Measurements from ENCODE around the gene MROH2B.

Gene MROH2B

DNA sequence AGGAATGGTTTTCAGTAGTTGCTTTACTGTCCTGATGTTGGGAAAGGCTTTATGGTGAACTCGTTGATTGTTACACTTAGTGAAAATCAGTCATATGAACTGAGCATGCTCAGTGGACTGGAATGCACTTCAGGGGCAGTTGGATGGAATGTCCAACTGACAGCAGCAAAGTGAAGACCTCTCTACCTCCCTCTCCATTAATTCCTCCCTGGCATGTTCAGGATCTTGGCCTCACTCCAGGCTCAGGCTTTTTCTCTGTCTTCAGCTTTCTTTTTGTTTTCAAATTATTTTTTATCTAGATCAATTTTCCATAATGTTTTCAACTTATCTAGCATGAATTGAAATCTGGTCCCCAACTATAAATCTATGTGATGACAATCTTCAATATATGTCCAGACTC lies at the start of gene MROH2B:
Gene MROH2B, minus strand, starts transcription at position 101 of the 400 bp plus-strand sequence. CDS start 490 bp downstream, outside the sequence.
- H3K4me3 Mint-ChIP-seq: no peak within 1 kb of the TSS
- no peaks in the 10 kb centered on the region for H3K36me3 Mint-ChIP-seq
- H3K4me1 Mint-ChIP-seq: no peaks in the 10 kb centered on the region

GRCh38 chr5:41120600-41120999 lies 49.5 kb upstream of the MROH2B start:
- Mint-ChIP-seq H3K4me3 (no peak overlapping the region), H3K9me3 (no peaks in the 10 kb centered on the region), H3K36me3 (no peaks in the 10 kb centered on the region), H3K4me1 (no peaks in the 10 kb centered on the region), H3K27me3 (no peaks in the 10 kb centered on the region), H3K27ac (no peak overlapping the region)
- no peak for DNase-seq (ENCODE audit: low spot score in 2 of 2)
- ATAC-seq (ENCODE audit: low read depth): no peak

More for the DNA sequence above, at the start of gene MROH2B:
- DNase-seq (ENCODE audit: low spot score in 2 of 2) (no peak), ATAC-seq (ENCODE audit: low read depth) (no peak)
- Mint-ChIP-seq H3K9me3 (peaks cover 3% of the 10 kb centered on the region), H3K27me3 (no peaks in the 10 kb centered on the region), H3K27ac (no peak within 1 kb of the TSS)

DNA sequence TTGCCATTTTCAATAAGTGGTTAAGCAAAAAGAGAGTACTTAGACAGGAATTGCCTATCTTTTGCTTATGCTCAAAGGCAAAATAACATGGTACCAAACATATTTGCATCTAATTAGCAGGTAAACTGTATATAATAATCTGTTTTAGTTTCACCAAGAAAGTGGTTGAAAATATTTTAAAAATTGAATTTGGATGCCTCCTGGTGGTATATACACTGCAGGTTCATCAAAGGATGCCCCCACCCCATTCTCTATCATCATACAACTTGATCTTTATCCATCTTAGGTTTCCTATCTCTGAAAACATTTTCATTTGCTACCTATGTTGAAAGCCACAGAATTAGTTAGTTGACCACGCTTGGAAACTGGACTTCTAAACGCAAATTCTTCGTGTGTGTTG lies 47.0 kb upstream of the MROH2B start:
- H3K4me3 Mint-ChIP-seq: no peak overlapping the region
- no peaks in the 10 kb centered on the region for H3K4me1 Mint-ChIP-seq
- ATAC-seq (ENCODE audit: low read depth) (no peak), DNase-seq (ENCODE audit: low spot score in 2 of 2) (no peak)
- H3K36me3 Mint-ChIP-seq: no peaks in the 10 kb centered on the region
- no peaks in the 10 kb centered on the region for H3K9me3 Mint-ChIP-seq
- no peaks in the 10 kb centered on the region for H3K27me3 Mint-ChIP-seq
- H3K27ac Mint-ChIP-seq: no peak overlapping the region

GRCh38 chr5:41115281-41115680 lies 44.1 kb upstream of the MROH2B start:
- Mint-ChIP-seq H3K4me1 (no peaks in the 10 kb centered on the region), H3K27me3 (no peaks in the 10 kb centered on the region), H3K27ac (no peak overlapping the region), H3K9me3 (peaks cover 3% of the 10 kb centered on the region), H3K4me3 (no peak overlapping the region), H3K36me3 (no peaks in the 10 kb centered on the region)
- DNase-seq (ENCODE audit: low spot score in 2 of 2) (no peak), ATAC-seq (ENCODE audit: low read depth) (no peak)

DNA sequence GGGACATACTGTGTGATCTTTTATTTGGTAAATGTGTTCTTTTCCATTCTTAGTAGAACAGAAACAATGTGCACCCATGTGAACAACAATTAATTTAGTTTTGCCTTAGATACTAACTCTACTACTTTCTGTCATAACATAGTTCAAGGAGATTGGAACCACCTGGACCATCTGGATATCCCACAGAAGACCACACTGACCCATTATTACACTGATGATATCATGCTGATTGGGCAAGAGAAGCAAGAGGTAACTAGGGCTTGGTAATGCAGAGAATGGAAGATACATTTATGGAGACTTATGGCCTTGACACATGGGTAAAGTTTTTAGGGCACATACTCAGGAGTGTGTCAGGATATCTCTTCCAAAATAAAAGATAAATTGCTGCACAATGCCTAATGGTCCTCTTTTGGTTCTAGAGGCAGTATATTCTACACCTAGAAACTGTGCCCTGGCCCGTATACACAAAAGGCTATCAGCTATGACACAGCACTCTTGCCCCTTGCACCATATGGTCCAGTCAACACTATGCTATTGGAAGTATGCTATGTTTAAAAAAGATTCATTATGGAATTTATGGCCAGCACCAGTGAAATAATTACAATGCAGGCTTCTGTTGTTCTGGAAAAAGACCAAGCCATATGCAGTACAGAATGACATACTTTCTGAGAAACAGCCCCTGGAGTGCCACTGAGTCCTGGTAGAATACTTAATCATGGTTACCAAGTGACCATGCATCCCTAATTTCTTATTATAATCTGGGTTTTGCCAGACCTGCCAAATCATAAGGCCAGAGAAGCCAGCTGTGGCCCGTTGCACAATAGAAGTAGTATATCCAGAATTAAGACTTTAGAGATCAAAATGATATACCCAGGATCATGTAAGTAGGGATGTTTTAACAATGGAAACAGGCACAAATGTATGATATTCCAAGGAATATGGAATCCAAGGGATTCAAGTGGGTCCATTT lies 41.6 kb upstream of the MROH2B start:
- Mint-ChIP-seq H3K4me1 (no peaks in the 10 kb centered on the region), H3K27me3 (no peaks in the 10 kb centered on the region), H3K4me3 (no peak overlapping the region), H3K27ac (no peak overlapping the region), H3K9me3 (peaks cover 3% of the 10 kb centered on the region), H3K36me3 (no peaks in the 10 kb centered on the region)
- DNase-seq (ENCODE audit: low spot score in 2 of 2) (no peak), ATAC-seq (ENCODE audit: low read depth) (no peak)

DNA sequence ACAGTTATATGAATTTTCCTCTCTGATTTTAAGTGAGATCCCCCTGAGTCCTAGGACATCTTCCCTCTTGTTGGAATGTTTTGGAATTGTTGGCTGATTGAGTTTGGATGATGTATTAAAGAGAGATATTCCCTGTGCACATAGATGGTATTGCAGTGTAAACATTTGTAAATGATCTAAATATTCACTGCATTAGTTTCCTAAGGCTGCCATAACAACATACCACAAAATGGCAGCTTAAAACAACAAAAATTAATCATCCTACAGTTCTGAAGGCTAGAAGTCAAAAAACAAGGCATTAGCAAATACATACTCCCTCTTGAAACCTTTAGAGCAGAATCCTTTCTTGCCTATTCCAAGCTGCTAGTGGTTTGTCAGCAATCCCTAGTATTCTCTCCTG lies 38.0 kb upstream of the MROH2B start:
- H3K36me3 Mint-ChIP-seq: no peaks in the 10 kb centered on the region
- no peak for DNase-seq (ENCODE audit: low spot score in 2 of 2)
- ATAC-seq (ENCODE audit: low read depth): no peak
- no peak overlapping the region for H3K27ac Mint-ChIP-seq
- H3K9me3 Mint-ChIP-seq: peaks cover 3% of the 10 kb centered on the region
- no peaks in the 10 kb centered on the region for H3K27me3 Mint-ChIP-seq
- no peak overlapping the region for H3K4me3 Mint-ChIP-seq
- H3K4me1 Mint-ChIP-seq: no peaks in the 10 kb centered on the region

- Mint-ChIP-seq H3K4me3 (no peak overlapping the region), H3K27ac (no peak overlapping the region), H3K27me3 (no peaks in the 10 kb centered on the region), H3K36me3 (no peaks in the 10 kb centered on the region), H3K9me3 (no peaks in the 10 kb centered on the region), H3K4me1 (no peaks in the 10 kb centered on the region)
- no peak for ATAC-seq (ENCODE audit: low read depth)
- no peak for DNase-seq (ENCODE audit: low spot score in 2 of 2)
Measured at GRCh38 chr5:41102341-41102740, 31.2 kb upstream of the MROH2B start.

GRCh38 chr5:41097642-41098041 lies 26.5 kb upstream of the MROH2B start:
- Mint-ChIP-seq H3K27me3 (no peaks in the 10 kb centered on the region), H3K4me1 (no peaks in the 10 kb centered on the region), H3K36me3 (no peaks in the 10 kb centered on the region), H3K27ac (no peak overlapping the region), H3K4me3 (no peak overlapping the region), H3K9me3 (no peaks in the 10 kb centered on the region)
- ATAC-seq (ENCODE audit: low read depth) (no peak), DNase-seq (ENCODE audit: low spot score in 2 of 2) (no peak)

- Mint-ChIP-seq H3K4me1 (no peaks in the 10 kb centered on the region), H3K36me3 (no peaks in the 10 kb centered on the region), H3K4me3 (no peak overlapping the region), H3K27ac (no peak overlapping the region), H3K27me3 (no peaks in the 10 kb centered on the region), H3K9me3 (peaks cover 5% of the 10 kb centered on the region)
- DNase-seq (ENCODE audit: low spot score in 2 of 2) (no peak), ATAC-seq (ENCODE audit: low read depth) (no peak)
Measured at GRCh38 chr5:41095324-41096101, 24.4 kb upstream of the MROH2B start.

- Mint-ChIP-seq H3K4me3 (no peak overlapping the region), H3K36me3 (no peaks in the 10 kb centered on the region), H3K4me1 (no peaks in the 10 kb centered on the region), H3K27ac (no peak overlapping the region), H3K27me3 (no peaks in the 10 kb centered on the region), H3K9me3 (peaks cover 5% of the 10 kb centered on the region)
- ATAC-seq (ENCODE audit: low read depth) (no peak), DNase-seq (ENCODE audit: low spot score in 2 of 2) (no peak)
Measured at GRCh38 chr5:41094871-41095270, 23.7 kb upstream of the MROH2B start.

DNA sequence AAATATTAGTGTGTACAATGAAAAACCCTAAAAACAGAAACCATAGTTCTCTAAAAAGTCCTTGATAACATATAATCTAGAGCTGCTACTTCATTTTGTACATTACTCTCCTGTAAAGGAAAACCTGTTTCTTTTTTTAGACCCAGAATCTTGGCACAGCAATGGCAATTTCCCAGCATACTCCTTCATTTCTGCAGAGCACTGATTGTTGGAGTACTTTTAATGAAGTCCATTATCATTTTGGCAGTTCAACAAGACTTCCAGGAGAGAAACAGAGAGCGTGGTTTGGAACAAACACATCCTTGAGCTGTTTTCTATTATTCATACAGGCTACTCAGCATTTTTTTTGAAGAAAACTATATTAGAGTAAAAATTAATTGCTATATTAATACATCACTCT lies 22.7 kb upstream of the MROH2B start:
- DNase-seq (ENCODE audit: low spot score in 2 of 2): no peak
- no peak overlapping the region for H3K4me3 Mint-ChIP-seq
- no peak for ATAC-seq (ENCODE audit: low read depth)
- H3K27me3 Mint-ChIP-seq: no peaks in the 10 kb centered on the region
- H3K9me3 Mint-ChIP-seq: peaks cover 5% of the 10 kb centered on the region
- no peaks in the 10 kb centered on the region for H3K4me1 Mint-ChIP-seq
- no peaks in the 10 kb centered on the region for H3K36me3 Mint-ChIP-seq
- no peak overlapping the region for H3K27ac Mint-ChIP-seq

DNA sequence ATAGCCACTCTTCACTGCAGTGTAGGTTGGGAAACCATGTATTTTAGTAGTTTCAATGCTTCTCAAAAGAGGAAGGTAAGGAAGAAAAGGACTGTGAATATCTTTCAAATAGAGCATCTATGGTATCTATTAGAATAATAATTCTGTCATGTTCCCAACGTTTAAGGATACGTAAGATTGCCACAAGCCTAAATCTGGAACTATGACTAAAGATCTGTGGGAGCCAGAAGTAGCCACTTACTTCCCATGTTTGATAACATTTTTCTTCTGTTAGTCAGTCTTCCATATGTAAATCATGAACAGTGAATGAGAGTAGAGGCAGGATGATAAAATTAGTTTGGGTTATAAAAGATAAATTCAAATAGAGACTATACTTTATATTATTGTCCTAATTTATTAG lies 16.3 kb upstream of the MROH2B start:
- ATAC-seq (ENCODE audit: low read depth) (no peak), DNase-seq (ENCODE audit: low spot score in 2 of 2) (no peak)
- Mint-ChIP-seq H3K27ac (no peak overlapping the region), H3K27me3 (no peaks in the 10 kb centered on the region), H3K4me1 (no peaks in the 10 kb centered on the region), H3K4me3 (no peak overlapping the region), H3K9me3 (peaks cover 8% of the 10 kb centered on the region), H3K36me3 (no peaks in the 10 kb centered on the region)

GRCh38 chr5:41083306-41083705 lies 12.2 kb upstream of the MROH2B start:
- DNase-seq (ENCODE audit: low spot score in 2 of 2) (no peak), ATAC-seq (ENCODE audit: low read depth) (no peak)
- Mint-ChIP-seq H3K36me3 (no peaks in the 10 kb centered on the region), H3K9me3 (peaks cover 6% of the 10 kb centered on the region), H3K4me3 (no peak overlapping the region), H3K4me1 (no peaks in the 10 kb centered on the region), H3K27me3 (no peaks in the 10 kb centered on the region), H3K27ac (no peak overlapping the region)

- DNase-seq (ENCODE audit: low spot score in 2 of 2) (no peak), ATAC-seq (ENCODE audit: low read depth) (no peak)
- Mint-ChIP-seq H3K27ac (no peak overlapping the region), H3K4me1 (no peaks in the 10 kb centered on the region), H3K27me3 (no peaks in the 10 kb centered on the region), H3K9me3 (peaks cover 3% of the 10 kb centered on the region), H3K4me3 (no peak overlapping the region), H3K36me3 (no peaks in the 10 kb centered on the region)
Measured at GRCh38 chr5:41071975-41072374, 833 bp upstream of the MROH2B start.
